Panc1 (cell line): Measurements from ENCODE around the gene TMEM50A. TPM values are rescaled to one million over a fixed set of nuclear protein-coding genes. Genes with fewer than 3 reads are reported as not detected.
A peak's percentile ranks its signal among the peaks of the same experiment; 100 is the strongest.

ENCODE experiments used
- ATAC-seq: fragments of 200-7000 bp; cut with Tn5 transposase; 2 replicates; pipeline ENCODE4 v1.9.1; 2020; ENCODE audit warnings: mild to moderate bottlenecking, moderate library complexity
- BruUV-seq: library from RNA; stranded (reverse); fragments of 400-500 nt; replicated peaks from 2 replicates; lab custom pipeline; 2021; lab: Mats Ljungman, UMichigan
- CTCF ChIA-PET: fragments of 300-600 bp; sonication (Branson Sonifier 250); formaldehyde crosslinking; loops from one replicate; lab custom pipeline; 2022; ENCODE audit warnings: antibody characterized with exemption; lab: Charles Lee
- POLR2A ChIA-PET: fragments of 300-600 bp; sonication (Branson Sonifier 250); formaldehyde crosslinking; loops from one replicate; lab custom pipeline; 2022; ENCODE audit warnings: antibody characterized with exemption; lab: Charles Lee
- DNase-seq: peaks from one replicate; pipeline ENCODE4 v3.0.0-alpha.2; 2010; ENCODE audit warnings: low read depth, low spot score
- H3K27ac ChIP-seq: 2 replicates; pipeline ENCODE4 v1.5.1; 2011; ENCODE audit warnings: mild to moderate bottlenecking, low read length, inconsistent platforms
- H3K27me3 ChIP-seq: fragments of 200-500 bp; sonication (Bioruptor generic); 2 replicates; pipeline ENCODE4 v1.6.0; 2014; ENCODE audit warnings: low read length, inconsistent platforms; ENCODE audit not compliant: control insufficient read depth, insufficient read depth
- H3K36me3 ChIP-seq: fragments of 200-500 bp; sonication (Bioruptor generic); 2 replicates; pipeline ENCODE4 v1.5.1; 2014; ENCODE audit warnings: inconsistent platforms, mild to moderate bottlenecking, low read length, moderate library complexity; ENCODE audit not compliant: control insufficient read depth, insufficient read depth
- H3K4me1 ChIP-seq: 2 replicates; pipeline ENCODE4 v1.5.1; 2011; ENCODE audit warnings: inconsistent platforms, mild to moderate bottlenecking, low read length, moderate library complexity; ENCODE audit not compliant: control insufficient read depth, insufficient read depth
- H3K4me3 ChIP-seq, 2 experiments: 2 replicates each; pipeline ENCODE4 v1.5.1; 2011 to 2012; ENCODE audit warnings: low read depth in 2 of 2, low read length in 2 of 2, mild to moderate bottlenecking in 2 of 2, inconsistent platforms in 1 of 2, moderate library complexity in 1 of 2
- H3K9me3 ChIP-seq: fragments of 200-500 bp; sonication (Bioruptor generic); 2 replicates; pipeline ENCODE4 v1.5.1; 2014; ENCODE audit warnings: low read depth, mild to moderate bottlenecking, inconsistent platforms, low read length, moderate library complexity; ENCODE audit not compliant: control insufficient read depth, insufficient read depth
- POLR2AphosphoS5 ChIP-seq: IDR thresholded peaks from 2 replicates; pipeline ENCODE4 v1.6.1; 2012; ENCODE audit warnings: mild to moderate bottlenecking, low read depth, low read length, moderate library complexity
- SIN3A ChIP-seq: IDR thresholded peaks from 2 replicates; pipeline ENCODE4 v1.6.1; 2012; ENCODE audit warnings: low read depth, mild to moderate bottlenecking, low read length, moderate library complexity, borderline replicate concordance; ENCODE audit not compliant: insufficient read depth
- TCF7L2 ChIP-seq: IDR thresholded peaks from 2 replicates; pipeline ENCODE4 v1.6.1; 2011; ENCODE audit warnings: mild to moderate bottlenecking, low read depth, low read length, inconsistent platforms
- in situ Hi-C: cut with HindIII; loops from 2 replicates; pipeline ENCODE4 v1.10.0; 2016; ENCODE audit warnings: low sequenced_read_pairs, low pct_unique_long_range_greater_than_20kb
- intact Hi-C: fragments of 100-400 bp; cut with micrococcal nuclease; formaldehyde crosslinking; loops from one replicate; pipeline ENCODE4 v1.10.0; 2022; ENCODE audit not compliant: unreplicated experiment
- total RNA-seq: library from RNA; stranded (reverse); gene quantifications from one replicate; pipeline ENCODE4 v1.2.1, GENCODE V29; 2021; ENCODE audit not compliant: unreplicated experiment
- TF ChIP-seq, protein P1 (sequence below): fragments of 450-650 bp; IDR thresholded peaks from 2 replicates; pipeline ENCODE4 v1.5.1; 2017; ENCODE audit warnings: mild to moderate bottlenecking
- TF ChIP-seq, protein P2 (sequence below), 2 experiments: IDR thresholded peaks; 2 replicates each; pipeline ENCODE4 v1.6.1; 2011 to 2012; ENCODE audit warnings: low read depth in 2 of 2, control low read depth in 1 of 2, low read length in 1 of 2, mild to moderate bottlenecking in 1 of 2, moderate library complexity in 1 of 2; ENCODE audit not compliant: insufficient read depth in 1 of 2

TMEM50A gene
- total RNA-seq, 1 experiment from 2014 or later: 124 TPM

DNA sequence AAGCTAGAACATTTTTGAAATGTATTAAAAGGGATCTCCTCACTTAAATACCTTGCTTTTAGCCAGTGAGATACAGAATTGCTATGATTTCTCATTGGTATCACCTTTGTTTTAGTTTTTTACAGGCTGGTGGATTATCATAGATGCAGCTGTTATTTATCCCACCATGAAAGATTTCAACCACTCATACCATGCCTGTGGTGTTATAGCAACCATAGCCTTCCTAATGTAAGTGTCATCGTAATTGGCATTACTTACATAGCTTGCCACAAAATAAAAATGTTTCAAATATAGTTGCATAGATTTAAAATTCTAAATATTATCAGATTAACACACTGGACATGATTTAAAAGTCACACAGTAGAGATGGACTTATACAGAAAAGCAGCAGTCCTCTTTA lies 4.7 kb downstream of the TMEM50A start:
- intact Hi-C loops: no loop called here
- no peaks in the 10 kb centered on the region for H3K9me3 ChIP-seq
- ChIA-PET POLR2A (no interaction called here), CTCF (no interaction called here)
- in situ Hi-C loops: no loop called here
- no peak overlapping the region for H3K27ac ChIP-seq
- peaks cover 2% of the 10 kb centered on the region; the same call in 1 of the 2 replicates for H3K4me1 ChIP-seq
- H3K27me3 ChIP-seq: no peaks in the 10 kb centered on the region
- TF ChIP-seq POLR2AphosphoS5 (no peak), SIN3A (no peak), TCF7L2 (no peak)
- TF ChIP-seq, protein P1, sequence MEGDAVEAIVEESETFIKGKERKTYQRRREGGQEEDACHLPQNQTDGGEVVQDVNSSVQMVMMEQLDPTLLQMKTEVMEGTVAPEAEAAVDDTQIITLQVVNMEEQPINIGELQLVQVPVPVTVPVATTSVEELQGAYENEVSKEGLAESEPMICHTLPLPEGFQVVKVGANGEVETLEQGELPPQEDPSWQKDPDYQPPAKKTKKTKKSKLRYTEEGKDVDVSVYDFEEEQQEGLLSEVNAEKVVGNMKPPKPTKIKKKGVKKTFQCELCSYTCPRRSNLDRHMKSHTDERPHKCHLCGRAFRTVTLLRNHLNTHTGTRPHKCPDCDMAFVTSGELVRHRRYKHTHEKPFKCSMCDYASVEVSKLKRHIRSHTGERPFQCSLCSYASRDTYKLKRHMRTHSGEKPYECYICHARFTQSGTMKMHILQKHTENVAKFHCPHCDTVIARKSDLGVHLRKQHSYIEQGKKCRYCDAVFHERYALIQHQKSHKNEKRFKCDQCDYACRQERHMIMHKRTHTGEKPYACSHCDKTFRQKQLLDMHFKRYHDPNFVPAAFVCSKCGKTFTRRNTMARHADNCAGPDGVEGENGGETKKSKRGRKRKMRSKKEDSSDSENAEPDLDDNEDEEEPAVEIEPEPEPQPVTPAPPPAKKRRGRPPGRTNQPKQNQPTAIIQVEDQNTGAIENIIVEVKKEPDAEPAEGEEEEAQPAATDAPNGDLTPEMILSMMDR: no peak
- TF ChIP-seq, protein P2, sequence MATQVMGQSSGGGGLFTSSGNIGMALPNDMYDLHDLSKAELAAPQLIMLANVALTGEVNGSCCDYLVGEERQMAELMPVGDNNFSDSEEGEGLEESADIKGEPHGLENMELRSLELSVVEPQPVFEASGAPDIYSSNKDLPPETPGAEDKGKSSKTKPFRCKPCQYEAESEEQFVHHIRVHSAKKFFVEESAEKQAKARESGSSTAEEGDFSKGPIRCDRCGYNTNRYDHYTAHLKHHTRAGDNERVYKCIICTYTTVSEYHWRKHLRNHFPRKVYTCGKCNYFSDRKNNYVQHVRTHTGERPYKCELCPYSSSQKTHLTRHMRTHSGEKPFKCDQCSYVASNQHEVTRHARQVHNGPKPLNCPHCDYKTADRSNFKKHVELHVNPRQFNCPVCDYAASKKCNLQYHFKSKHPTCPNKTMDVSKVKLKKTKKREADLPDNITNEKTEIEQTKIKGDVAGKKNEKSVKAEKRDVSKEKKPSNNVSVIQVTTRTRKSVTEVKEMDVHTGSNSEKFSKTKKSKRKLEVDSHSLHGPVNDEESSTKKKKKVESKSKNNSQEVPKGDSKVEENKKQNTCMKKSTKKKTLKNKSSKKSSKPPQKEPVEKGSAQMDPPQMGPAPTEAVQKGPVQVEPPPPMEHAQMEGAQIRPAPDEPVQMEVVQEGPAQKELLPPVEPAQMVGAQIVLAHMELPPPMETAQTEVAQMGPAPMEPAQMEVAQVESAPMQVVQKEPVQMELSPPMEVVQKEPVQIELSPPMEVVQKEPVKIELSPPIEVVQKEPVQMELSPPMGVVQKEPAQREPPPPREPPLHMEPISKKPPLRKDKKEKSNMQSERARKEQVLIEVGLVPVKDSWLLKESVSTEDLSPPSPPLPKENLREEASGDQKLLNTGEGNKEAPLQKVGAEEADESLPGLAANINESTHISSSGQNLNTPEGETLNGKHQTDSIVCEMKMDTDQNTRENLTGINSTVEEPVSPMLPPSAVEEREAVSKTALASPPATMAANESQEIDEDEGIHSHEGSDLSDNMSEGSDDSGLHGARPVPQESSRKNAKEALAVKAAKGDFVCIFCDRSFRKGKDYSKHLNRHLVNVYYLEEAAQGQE (IDR thresholded peaks at IDR 0.05; ENCODE audit: insufficient read depth in 1 of 2, low read depth in 2 of 2, low read length in 1 of 2): no peak
- H3K4me3 ChIP-seq: no peak overlapping the region
- no peak for DNase-seq
- BruUV-seq: TSS peak; percentile 2
- peaks cover 6% of the 10 kb centered on the region for H3K36me3 ChIP-seq
- no peak for ATAC-seq

DNA sequence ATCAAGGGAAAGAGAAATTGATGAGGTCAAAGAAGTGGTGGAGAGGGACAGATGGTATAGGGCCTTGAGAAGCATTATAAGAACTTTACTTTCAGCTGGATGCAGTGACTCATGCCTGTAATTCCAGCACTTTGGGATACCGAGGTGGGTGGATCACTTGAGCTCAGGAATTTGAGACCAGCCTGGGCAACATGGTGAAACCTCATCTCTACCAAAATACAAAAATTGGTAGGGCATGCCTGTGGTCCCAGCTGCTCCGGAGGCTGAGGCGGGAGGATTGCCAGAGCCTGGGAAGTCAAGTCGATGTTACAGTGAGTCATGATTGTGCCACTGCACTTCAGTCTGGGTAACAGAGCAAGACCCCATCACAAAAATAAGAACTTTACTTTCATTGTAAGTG lies 5.7 kb downstream of the TMEM50A start:
- CTCF ChIA-PET: no interaction called here
- in situ Hi-C loops: no loop called here

More for the DNA sequence above, 5.7 kb downstream of the TMEM50A start:
- Histone ChIP-seq H3K4me3 (no peak overlapping the region), H3K36me3 (peaks cover 6% of the 10 kb centered on the region), H3K27me3 (no peaks in the 10 kb centered on the region), H3K9me3 (no peaks in the 10 kb centered on the region), H3K27ac (no peak overlapping the region), H3K4me1 (peaks cover 2% of the 10 kb centered on the region; the same call in 1 of the 2 replicates)
- POLR2A ChIA-PET: interaction anchor here (0.7 kb wide), 1 partner anchor 32 kb away, joined by 3 read pairs; no protein-coding TSS in a partner anchor
- ATAC-seq: peak; percentile 38; the same call in 1 of the 2 replicates
- TF ChIP-seq TCF7L2 (no peak), SIN3A (no peak), POLR2AphosphoS5 (no peak)
- TF ChIP-seq, protein P2 (IDR thresholded peaks at IDR 0.05; ENCODE audit: insufficient read depth in 1 of 2, low read depth in 2 of 2, low read length in 1 of 2): no peak
- TF ChIP-seq, protein P1: no peak
- intact Hi-C loops: no loop called here
- no peak for DNase-seq
- no TSS peak for BruUV-seq
